Measurements from ENCODE around the gene POTEG.
"Not testable (repeated sequence)": the region's sequence is repeated elsewhere in the genome, so short reads cannot be mapped to it uniquely, and the experiment has no call there.

The POTEG gene

DNA sequence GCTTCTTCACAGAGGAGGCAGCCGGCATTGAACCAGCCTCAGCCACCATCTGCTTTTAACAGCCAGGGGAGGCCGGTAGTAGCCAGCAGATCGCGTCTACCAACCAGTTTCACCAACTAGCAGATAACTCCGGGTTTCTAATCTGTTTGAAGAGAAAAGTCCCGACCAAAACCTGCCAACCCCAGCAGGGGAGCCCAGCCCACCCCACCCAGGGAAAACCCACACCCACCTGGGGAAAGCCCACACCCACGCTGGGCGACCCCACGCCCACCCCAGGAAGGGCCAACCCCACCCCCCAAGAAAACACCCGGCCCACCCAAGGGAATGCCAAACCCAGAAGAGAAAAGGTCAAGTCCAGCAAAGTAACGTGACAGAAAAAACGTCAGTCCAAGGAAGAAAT lies at the start of gene POTEG:
Gene POTEG (minus strand): TSS at position 101 of the 400 bp plus-strand sequence. CDS start 52 bp downstream, at position 49.
- not testable (repeated sequence) for DNase-seq (ENCODE audit: low read depth in 2 of 2)

DNA sequence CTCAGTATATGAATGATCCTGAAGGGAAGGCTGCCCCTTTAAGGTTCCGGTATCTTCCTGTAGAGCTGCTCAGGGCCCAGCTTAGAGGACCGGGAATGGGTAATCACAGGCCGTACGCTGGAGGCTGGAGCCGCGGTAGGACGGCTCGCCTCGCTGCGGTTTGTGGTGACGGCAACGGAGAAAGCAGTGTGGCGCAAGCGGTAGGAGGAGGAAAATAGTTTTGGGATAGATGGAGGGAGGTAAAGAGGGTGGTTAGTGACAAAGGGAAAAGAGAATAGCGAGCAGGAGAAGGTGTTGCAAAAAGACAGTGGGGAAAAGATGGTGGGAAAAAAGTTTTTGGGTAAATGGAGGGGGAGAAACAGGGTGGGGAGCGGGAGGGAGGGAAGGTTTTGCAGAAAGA lies 48.0 kb upstream of the POTEG start:
- not testable (repeated sequence) for DNase-seq (ENCODE audit: low read depth in 2 of 2)

DNA sequence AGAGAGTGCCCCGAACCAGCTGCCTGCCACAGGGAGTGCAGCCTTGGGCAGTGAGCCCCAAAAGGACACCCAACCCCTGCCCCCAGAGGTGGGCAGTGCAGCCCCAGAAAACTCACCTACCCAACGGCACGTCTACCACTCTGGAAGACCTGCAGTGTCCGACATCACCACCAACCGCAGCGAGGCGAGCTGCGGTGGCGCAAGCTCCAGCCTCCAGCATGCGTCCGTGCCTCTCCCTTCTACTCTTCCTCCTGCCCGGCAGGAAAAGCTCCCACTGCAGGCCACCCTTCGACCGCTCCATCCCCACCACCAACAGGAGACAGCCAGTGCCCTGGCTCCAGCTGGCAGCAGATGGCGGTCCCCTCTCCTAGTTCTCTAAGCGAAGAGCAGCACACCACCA lies 47.3 kb upstream of the POTEG start:
- DNase-seq (ENCODE audit: low read depth in 2 of 2): not testable (repeated sequence)

DNA sequence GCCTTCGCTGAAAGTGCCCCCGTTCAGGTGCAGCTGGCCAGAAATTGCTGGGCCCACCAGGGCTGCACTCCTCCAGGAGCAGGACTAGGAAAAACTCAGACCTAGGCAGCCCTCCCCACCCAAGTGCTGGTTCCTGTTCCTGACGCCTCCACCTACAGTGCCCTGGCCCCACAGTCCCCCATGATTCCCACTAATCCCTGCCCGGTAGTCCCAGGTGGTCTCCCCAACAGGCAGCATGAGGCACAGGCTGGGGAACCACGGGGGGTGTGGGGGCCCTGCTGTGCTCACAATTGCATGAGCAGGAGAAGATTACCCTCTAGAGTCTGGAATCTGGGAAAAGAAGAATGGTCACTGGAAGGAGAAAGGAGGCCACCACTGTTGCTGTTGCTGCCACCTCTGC lies 46.4 kb upstream of the POTEG start:
- DNase-seq (ENCODE audit: low read depth in 2 of 2): not testable (repeated sequence)

DNA sequence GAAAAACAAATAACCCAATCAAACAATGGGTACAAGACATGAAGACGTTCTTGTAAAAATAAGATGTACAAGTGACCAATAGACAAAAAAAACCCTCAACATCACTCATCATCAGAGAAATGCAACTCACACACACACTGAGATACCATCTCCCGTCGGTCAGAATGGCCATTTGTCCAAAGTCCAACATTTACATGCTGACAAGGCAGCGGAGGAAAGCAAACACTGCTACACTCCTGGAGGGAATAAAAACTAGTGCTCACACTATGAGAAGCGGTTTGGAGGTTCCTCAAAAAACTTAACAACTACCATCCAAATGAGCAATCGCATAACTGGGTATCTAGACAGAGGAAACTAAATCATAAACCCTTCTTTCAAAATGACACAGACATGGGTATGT lies 11.6 kb upstream of the POTEG start:
- not testable (repeated sequence) for DNase-seq (ENCODE audit: low read depth in 2 of 2)

DNA sequence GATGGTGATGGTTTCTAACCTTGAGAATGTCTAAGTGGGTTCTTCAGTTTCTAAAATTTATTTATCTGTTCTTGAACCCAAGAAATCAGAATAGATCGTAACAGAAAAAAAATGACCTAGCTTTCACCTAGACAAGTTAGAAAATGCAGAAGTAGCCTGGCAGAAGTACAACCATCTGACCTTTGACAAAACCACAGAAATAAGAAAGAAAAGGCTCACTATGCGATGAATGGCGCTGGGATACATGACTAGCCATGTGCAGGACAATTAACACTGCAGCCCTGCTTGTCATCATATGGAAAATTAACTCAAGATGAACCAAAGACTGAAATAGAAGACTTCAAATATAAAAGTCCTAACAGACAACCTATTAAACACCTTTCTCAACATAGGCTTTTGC lies 5.7 kb upstream of the POTEG start:
- DNase-seq (ENCODE audit: low read depth in 2 of 2): not testable (repeated sequence)

DNA sequence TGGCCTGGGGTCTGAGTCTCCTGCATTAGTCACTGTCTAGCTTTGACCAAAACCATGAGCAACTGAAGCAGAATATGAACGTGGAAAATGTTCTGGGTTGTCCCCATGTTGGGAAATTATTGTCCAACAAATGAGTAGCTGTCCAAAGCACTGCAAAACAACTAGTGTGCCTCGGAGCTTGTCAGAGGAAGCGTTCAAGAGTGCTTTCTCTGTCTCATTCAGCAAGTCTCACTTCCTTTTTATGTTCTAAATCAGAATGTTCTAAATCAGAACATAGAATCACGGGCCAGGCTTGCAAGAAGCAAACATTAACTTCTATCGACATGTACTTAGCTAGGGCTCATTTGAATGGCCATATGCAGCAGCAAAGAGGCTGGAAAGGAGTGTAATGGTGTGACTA lies 5.1 kb upstream of the POTEG start:
- not testable (repeated sequence) for DNase-seq (ENCODE audit: low read depth in 2 of 2)

DNA sequence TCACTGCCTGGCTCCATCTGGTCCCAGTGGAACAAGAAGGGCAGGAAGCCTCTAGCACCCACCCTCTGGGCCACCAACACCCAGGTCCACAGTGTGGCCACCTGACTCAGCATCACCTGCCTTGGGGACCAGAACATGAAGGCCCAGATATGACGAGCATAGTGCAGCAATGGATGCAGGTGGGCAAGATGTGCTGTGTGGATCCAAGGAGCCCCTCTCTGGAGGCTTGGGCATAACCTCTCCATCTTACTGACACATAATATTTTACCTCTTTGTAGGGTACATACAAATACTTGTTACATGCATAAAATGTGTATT lies 2.9 kb upstream of the POTEG start:
- DNase-seq (ENCODE audit: low read depth in 2 of 2): not testable (repeated sequence)

DNA sequence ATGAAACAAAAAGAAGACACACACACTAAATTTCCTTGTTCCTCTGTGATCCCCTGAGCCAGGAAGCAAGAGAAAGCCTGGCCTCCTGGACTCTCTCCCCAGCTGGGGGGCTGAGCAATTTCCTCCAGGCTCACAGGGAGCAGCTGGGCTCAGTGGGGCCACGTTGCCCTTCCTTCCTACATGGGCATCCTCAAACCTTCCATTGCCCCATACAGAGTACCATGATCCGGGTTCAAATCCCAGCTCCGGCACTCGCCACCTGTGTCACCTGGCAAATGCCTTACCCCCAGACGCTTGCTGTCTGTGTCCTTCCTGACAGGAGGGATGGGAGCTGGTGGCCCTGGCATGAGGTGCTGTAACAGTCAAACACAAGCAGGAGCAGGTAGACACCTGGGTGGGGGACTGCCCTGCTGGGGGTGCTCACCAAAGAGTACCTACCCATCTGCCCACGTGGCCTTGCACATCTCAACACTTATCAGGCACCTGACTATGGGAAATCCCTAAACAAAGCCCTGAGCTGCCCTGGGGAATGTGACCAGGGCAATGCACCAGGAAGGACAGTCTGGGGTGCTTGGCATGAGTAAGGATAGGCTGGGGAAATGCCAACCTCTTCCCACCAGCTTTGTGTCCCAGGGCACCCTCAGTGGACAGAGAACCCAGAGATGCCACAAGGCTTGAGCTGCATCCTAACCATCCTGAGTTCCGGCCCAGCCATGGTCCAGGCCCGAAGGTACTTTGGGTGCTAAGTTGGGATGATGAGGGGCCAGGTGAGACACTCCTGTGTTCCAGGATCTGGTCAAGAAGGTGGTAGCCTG lies 2.4 kb upstream of the POTEG start:
- not testable (repeated sequence) for DNase-seq (ENCODE audit: low read depth in 2 of 2)

DNA sequence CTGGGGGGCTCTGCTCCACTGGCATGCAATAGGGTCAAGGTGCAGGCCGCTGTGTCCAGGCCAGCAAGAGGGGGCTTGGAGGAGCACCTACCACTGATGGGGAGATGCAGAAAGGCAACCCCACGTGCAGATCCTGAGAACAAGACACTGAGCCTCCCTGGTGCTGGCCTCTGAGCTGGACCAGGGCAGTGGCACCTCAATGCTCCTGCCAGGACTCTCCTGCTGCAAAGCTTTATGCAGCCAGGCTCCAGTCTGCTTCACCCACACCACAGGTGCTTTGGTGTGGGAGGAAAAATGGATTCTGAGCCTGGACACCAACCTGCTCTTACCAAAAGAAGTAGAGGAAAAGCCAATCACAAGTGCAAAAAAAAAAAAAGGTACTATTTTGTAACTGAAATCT lies 1.7 kb upstream of the POTEG start:
- not testable (repeated sequence) for DNase-seq (ENCODE audit: low read depth in 2 of 2)

DNA sequence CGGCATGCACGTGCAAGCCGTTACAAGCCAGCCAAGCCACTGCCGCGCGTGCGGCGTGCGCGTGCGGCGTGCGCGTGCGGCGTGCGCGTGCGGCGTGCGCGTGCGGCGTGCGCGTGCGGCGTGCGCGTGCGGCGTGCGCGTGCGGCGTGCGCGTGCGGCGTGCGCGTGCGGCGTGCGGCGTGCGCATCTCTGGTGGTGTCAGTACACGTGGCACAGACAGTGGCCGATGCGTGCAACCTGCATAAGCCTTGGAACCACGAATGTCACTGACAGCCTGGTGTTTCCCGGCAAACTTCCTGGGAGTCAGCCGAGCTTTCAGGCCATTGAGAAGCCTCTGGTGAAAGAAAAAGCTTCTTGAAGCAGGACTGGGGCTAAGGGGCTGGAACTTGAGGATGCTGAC lies 750 bp upstream of the POTEG start:
- DNase-seq (ENCODE audit: low read depth in 2 of 2): not testable (repeated sequence)

DNA sequence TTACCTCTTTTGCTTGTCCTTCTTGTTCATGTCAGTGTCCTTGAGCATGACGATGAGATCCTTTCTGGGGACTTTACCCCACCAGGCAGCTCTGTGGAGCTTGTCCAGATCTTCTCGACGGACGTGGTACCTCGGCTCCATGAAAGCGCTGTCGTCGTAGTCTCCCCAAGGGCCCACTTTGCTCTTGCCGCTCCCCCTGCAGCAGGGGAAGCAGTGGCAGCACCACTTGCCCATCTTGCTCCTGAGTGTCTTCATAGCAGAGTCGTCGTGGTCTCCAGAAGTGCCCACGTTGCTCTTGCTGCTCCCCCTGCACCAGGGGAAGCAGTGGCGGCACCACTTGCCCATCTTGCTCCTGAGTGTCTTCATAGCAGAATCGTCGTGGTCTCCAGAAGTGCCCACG lies 376 bp downstream of the POTEG start:
- DNase-seq (ENCODE audit: low read depth in 2 of 2): not testable (repeated sequence)

DNA sequence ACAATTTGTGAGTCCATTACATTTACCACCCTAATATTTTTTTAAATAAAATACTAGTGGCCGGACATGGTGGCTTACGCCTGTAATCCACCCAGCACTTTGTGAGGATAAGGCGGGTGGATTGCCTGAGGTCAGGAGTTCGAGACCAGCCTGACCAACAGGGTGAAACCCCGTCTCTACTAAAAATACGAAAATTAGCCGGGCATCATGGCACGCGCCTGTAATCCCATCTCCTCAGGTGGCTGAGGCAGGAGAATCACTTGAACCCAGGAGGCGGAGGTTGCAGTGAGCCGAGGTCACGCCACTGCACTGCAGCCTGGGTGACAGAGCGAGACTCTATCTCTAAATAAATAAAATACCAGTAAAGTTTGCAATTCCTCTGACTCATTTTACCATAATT lies 25.6 kb downstream of the POTEG start:
- not testable (repeated sequence) for DNase-seq (ENCODE audit: low read depth in 2 of 2)

DNA sequence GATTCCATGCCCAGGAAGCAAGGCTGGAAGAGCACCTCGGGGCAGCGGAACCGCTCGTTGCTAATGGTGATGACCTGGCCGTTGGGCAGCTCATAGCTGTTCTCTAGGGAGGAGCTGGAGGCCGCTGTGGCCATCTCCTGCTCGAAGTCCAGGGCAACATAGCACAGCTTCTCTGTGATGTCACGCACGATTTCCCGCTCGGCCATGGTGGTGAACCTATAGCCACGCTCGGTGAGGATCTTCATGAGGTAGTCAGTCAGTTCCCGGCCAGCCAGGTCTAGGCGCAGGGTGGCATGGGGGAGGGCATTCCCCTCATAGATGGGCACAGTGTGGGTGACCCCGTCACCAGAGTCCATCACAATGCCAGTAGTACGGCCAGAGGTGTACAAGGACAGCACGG lies 32.0 kb downstream of the POTEG start:
- not testable (repeated sequence) for DNase-seq (ENCODE audit: low read depth in 2 of 2)

DNA sequence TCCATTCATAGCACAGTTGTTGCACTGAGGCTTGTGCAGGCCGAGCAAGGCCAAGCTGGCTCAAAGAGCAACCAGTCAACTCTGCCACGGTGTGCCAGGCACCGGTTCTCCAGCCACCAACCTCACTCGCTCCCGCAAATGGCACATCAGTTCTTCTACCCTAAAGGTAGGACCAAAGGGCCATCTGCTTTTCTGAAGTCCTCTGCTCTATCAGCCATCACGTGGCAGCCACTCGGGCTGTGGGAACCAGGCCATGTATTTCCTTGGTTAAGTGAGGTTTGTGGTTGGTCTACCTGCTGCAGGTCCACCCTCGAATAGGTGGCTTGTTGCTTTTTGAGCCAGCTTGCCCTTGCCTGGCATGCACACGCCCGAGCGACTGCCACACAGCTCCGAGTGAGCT lies 39.4 kb downstream of the POTEG start:
- not testable (repeated sequence) for DNase-seq (ENCODE audit: low read depth in 2 of 2)

DNA sequence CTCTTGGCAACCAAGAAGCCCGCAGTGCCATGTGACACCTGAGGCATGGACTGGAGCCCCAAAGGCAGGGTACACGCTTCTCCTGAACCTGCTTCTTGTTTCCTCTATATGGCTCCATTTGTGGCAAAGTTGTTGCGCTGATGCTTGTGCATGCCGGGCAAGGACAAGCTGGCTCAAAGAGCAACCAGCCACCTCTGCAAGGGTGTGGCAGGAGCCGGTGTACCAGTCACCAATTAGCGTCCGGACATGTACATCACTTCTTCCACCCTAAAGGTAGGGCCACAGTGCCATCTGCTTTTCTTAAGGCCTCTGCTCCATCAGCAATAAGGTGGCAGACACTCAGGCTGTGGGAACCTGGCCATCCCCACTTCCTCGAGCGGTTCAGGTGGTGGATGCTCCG lies 43.9 kb downstream of the POTEG start:
- DNase-seq (ENCODE audit: low read depth in 2 of 2): not testable (repeated sequence)

DNA sequence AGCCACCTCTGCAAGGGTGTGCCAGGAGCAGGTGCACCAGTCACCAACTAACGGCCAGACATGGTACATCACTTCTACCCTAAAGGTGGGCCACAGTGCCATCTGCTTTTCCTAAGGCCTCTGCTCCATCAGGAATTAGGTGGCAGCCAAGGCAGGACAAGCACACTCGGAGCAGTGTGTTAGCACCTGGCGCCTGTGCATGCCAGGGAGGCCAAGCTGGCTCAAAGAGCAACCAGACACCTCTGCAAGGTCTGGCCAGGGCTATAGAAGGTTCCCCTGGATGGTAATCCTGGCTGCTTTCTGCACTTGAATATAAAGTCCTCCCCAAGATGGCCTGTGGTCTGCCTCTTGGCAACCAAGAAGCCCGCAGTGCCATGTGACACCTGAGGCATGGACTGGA lies 45.4 kb downstream of the POTEG start:
- DNase-seq (ENCODE audit: low read depth in 2 of 2): not testable (repeated sequence)

DNA sequence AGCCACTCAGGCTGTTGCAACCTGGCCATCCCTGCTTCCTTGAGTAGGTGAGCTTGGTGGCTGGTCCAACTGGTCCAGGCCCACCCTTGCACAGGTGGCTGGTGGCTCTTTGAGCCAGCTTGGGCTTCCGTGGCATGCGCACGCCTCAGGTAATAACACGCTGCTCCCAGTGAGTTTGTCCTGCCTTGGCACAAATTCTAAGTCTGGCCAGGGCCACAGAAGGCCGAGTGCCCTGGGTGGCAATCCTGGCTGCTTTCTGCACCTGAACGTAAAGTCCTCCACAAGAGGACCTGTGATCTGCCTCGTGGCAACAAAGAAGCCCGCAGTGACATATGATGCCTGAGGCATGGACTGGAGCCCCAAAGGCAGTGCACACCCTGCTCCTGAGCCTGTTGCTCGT lies 47.1 kb downstream of the POTEG start:
- not testable (repeated sequence) for DNase-seq (ENCODE audit: low read depth in 2 of 2)

DNA sequence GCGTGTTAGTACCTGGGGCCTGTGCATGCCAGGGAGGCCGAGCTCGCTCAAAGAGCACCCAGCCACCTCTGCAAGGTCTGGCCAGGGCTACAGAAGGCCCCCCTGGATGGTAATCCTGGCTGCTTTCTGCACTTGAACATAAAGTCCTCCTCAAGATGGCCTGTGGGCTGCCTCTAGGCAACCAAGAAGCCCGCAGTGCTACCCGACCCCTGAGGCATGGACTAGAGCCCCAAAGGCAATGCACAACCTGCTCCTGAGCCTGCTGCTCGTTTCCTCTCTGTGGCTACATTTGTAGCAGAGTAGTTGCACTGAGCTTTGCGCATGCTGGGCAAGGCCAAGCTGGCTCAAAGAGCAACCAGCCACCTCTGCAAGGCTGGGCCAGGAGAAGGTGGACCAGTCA lies 47.8 kb downstream of the POTEG start:
- not testable (repeated sequence) for DNase-seq (ENCODE audit: low read depth in 2 of 2)

DNA sequence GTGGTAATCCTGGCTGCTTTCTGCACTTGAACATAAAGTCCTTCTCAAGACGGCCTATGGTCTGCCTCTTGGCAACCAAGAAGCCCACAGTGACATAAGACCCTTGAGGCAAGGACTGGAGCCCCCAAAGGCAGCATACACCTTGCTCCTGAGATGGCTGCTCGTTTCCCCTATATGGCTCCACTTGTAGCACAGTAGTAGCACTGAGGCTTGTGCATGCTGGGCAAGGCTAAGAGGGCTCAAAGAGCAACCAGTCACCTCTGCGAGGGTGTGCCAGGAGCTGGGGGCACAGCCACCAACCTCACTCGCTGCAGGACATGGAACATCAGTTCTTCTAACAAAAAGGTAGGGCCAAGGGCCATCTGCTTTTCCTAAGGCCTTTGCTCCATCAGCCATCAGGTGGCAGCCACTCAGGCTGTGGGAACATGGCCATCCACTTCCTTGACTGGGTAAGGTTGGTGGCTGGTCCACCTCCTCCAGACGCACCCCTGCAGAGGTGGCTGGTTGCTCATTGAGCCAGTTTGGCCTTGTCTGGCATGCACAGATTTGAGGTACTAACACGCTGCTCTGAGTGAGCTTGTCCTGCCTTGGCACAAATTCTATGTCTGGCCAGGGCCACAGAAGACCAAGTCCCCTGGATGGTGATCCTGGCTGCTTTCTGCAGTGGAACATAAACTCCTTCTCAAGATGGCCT lies 49.9 kb downstream of the POTEG start:
- DNase-seq (ENCODE audit: low read depth in 2 of 2): not testable (repeated sequence)

DNA sequence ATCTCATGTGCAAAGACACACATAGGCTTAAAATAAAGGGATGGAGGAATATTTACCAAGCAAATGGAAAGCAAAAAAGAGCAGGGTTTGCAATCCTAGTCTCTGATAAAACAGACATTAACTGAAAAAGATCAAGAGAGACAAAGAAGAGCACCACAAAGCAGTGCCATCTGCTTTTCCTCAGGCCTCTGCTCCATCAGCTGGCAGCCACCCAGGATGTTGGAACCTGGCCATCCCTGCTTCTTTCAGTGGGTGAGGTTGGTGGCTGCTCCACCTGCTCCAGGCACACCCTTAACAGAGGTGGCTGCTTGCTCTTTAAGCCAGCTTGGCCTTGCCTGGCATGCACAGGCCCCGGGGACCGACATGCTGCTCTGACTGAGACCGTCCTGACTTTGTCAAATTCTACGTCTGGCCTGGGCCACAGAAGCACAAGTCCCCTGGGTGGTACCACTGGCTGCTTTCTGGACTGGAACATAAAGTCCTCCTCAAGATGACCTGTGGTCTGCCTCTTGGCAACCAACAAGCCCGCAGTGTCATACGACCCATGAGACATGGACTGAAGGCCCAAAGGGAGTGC lies 51.0 kb downstream of the POTEG start:
- DNase-seq (ENCODE audit: low read depth in 2 of 2): not testable (repeated sequence)

DNA sequence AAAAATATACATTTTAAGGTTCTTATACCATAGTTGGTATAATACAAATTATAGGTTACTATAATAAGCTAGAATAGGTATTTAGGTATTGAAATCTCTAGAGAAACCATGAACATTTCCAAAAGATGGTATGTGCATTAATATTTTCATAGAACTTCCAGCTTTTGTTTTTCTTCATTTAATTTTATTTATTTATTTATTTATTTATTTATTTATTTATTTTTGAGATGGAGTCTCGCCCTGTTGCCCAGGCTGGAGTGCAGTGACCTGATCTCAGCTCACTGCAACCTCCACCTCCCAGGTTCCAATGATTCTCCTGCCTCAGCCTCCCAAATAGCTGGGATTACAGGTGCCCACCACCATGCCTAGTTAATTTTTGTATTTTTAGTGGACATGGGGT lies 54.0 kb downstream of the POTEG start:
- DNase-seq (ENCODE audit: low read depth in 2 of 2): not testable (repeated sequence)

DNA sequence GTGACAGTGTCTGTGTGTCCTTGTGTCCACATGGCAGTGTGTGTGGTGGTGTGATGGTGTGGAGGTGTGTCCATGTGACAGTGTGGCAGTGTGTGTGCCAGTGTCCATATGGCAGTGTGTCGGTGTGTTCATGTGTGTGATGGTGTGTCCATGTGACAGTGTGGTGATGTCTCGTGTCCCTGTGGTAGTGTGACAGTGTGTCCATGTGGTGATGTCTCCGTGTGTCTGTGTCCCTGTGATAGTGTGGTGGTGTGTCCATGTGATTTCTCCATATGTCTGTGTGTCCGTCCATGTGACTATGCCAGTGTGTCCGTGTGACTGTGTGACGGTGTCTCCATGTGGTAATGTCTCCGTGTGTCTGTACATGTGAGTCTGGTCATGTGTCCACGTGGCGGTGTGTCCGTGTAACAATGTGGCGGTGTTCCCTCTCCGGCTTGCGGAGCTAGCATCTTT lies 59.7 kb downstream of the POTEG start:
- not testable (repeated sequence) for DNase-seq (ENCODE audit: low read depth in 2 of 2)

All from stimulated activated CD4-positive, alpha-beta T cell treated with anti-CD3 and anti-CD28 coated beads, Interleukin-4, amount 100 ng/mL, for 48 hours (primary cell).